AG08395 (cell line): Measurements from ENCODE around the gene UBE2G2.

ENCODE experiments used
- DNase-seq: peaks from one replicate; pipeline ENCODE4 v3.0.0; 2012; ENCODE audit warnings: mixed read lengths, low spot score

UBE2G2 gene

GRCh38 chr21:44727321-44727720 is 74.3 kb downstream of the UBE2G2 start:
- no peak for DNase-seq

GRCh38 chr21:44726826-44727225 is 74.8 kb downstream of the UBE2G2 start:
- no peak for DNase-seq

- DNase-seq, result no peak
Observed at GRCh38 chr21:44724926-44725325, 76.7 kb downstream of the UBE2G2 start.

GRCh38 chr21:44724196-44724595 is 77.4 kb downstream of the UBE2G2 start:
- DNase-seq, result no peak

GRCh38 chr21:44723177-44724131 is 78.2 kb downstream of the UBE2G2 start:
- no peak for DNase-seq

- no peak for DNase-seq
Observed at GRCh38 chr21:44722731-44723130, 78.9 kb downstream of the UBE2G2 start.

- no peak for DNase-seq
Observed at GRCh38 chr21:44720170-44720569, 81.5 kb downstream of the UBE2G2 start.
